Measurements from ENCODE around the gene TUBB4A. TPM values are rescaled to one million over a fixed set of nuclear protein-coding genes. Genes with fewer than 3 reads are reported as not detected.

The TUBB4A gene
- total RNA-seq, 1 experiment from 2014 or later, result 20.3 TPM

GRCh38 chr19:6459262-6460098 is 42.6 kb downstream of the TUBB4A start, which contains the start of gene SLC25A23:
Gene SLC25A23, minus strand, starts transcription at chr19:6459792. Its CDS starts 164 bp downstream, at chr19:6459628.
- WGBS (ENCODE audit: extremely low coverage, insufficient read length, low lambda C conversion rate), result no CpG with 5 or more reads among the region's 70 CpGs
- H3K27ac ChIP-seq (ENCODE audit: insufficient read length, low read depth, low read length), result no peak within 1 kb of the TSS
- H3K27me3 ChIP-seq (ENCODE audit: insufficient read depth, low read length), result no peaks in the 10 kb centered on the region
- DNase-seq, result peak; percentile 86
- no peak within 1 kb of the TSS for H3K4ac ChIP-seq (ENCODE audit: low read depth, low read length)
- H2AK5ac ChIP-seq (ENCODE audit: insufficient read length, low read length), result no peak within 1 kb of the TSS
- H4K20me1 ChIP-seq (ENCODE audit: control insufficient read depth, insufficient read depth, insufficient read length), result no peaks in the 10 kb centered on the region
- no peaks in the 10 kb centered on the region for H3K79me2 ChIP-seq (ENCODE audit: insufficient read depth, low read length)
- H3K4me3 Mint-ChIP-seq, result peak within 1 kb of the TSS; percentile 89 to 98
- H3K4me2 ChIP-seq (ENCODE audit: insufficient read depth, insufficient read length, low read length), result peak within 1 kb of the TSS; percentile 76
- H2BK5ac ChIP-seq (ENCODE audit: insufficient read length, low read length), result no peak within 1 kb of the TSS
- H4K5ac ChIP-seq (ENCODE audit: insufficient read length, low read depth, low read length), result no peak within 1 kb of the TSS
- H2BK15ac ChIP-seq (ENCODE audit: low read depth, low read length), result no peak within 1 kb of the TSS
- H4K8ac ChIP-seq (replicated peaks; ENCODE audit: insufficient read length, low read depth, low read length), result no peak within 1 kb of the TSS
- no peak within 1 kb of the TSS for H3K23ac ChIP-seq (ENCODE audit: insufficient read length, low read depth, low read length)
- no peak within 1 kb of the TSS for H3K9ac ChIP-seq (ENCODE audit: extremely low read depth, insufficient read length, low read length)
- H3K4me1 ChIP-seq (ENCODE audit: insufficient read depth, low read length), result no peaks in the 10 kb centered on the region; the same call in 1 of the 2 replicates
- peak within 1 kb of the TSS; percentile 90 to 98 (median 94); a peak in 5 of 7 replicates for H3K27ac Mint-ChIP-seq
- H4K91ac ChIP-seq (ENCODE audit: insufficient read length, low read depth, low read length), result no peak within 1 kb of the TSS
- H3K9me3 ChIP-seq (ENCODE audit: control insufficient read depth, low read depth, low read length), result peaks cover 2% of the 10 kb centered on the region
- no peak within 1 kb of the TSS for H2BK120ac ChIP-seq (ENCODE audit: low read depth, low read length, poor library complexity, severe bottlenecking)
- peaks cover 4% of the 10 kb centered on the region for H3K23me2 ChIP-seq (ENCODE audit: insufficient read length, low read depth, low read length, poor library complexity, severe bottlenecking)
- peaks cover 13 to 20% (median 16%) of the 10 kb centered on the region in 3 experiments for H3K36me3 Mint-ChIP-seq (ENCODE audit: insufficient read depth in 1 of 3, low read depth in 3 of 3)
- no peak within 1 kb of the TSS for H3K56ac ChIP-seq (ENCODE audit: insufficient read length, low read depth, low read length)
- H3K27me3 Mint-ChIP-seq (ENCODE audit: low read depth), result peaks cover 12% of the 10 kb centered on the region
- H3K18ac ChIP-seq (ENCODE audit: insufficient read length, low read depth, low read length), result no peak within 1 kb of the TSS
- H3K9me3 Mint-ChIP-seq, result peaks cover 0 to 4% of the 10 kb centered on the region in 2 experiments; a peak in 2 of 5 replicates
- H2AFZ ChIP-seq (ENCODE audit: low read length), result no peak within 1 kb of the TSS
- H2BK12ac ChIP-seq (ENCODE audit: insufficient read length, low read depth, low read length), result no peak within 1 kb of the TSS
- H3K14ac ChIP-seq (ENCODE audit: insufficient read depth, low read length), result no peak within 1 kb of the TSS; the same call in 1 of the 2 replicates
- no peaks in the 10 kb centered on the region for H3K79me1 ChIP-seq (ENCODE audit: insufficient read depth, low read depth, low read length, poor library complexity, severe bottlenecking)
- no peak for TF ChIP-seq CTCF (conservative IDR thresholded peaks at IDR 0.05)
- no peak within 1 kb of the TSS for H2BK20ac ChIP-seq (ENCODE audit: low read depth, low read length, poor library complexity, severe bottlenecking)
- H3T11ph ChIP-seq (ENCODE audit: low read length), result no peak within 1 kb of the TSS
- H3K4me1 Mint-ChIP-seq, result peaks cover 11 to 16% of the 10 kb centered on the region in 2 experiments

Data from H9 (cell line).